ENCODE measurements around the gene C9orf153.

DNA sequence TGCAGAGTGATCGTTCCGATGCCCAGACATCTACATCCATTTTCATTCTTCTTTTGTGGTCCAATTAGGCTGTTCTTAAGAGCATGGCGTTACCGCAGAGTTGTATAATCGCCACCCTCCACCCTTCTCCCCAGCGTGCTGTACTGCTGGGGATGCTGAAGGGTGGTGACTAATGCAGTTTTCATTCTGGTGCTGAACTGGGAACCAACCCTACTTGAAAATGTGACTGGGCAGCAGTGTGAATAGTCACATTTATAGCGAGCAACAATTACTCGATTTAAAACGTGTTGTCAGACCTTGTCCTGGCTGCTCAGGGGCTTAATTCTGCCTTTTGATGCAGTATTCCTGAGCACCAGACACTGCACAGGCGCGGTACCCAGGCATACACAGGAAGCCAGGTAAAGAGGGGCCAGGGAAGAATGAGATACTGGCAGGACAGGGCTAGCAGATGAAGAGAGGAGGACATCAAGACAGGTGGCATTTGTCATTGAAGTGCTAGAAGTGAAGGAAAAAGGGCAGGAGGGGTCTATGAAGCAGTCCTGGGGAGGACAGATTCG, 23.6 kb upstream of the C9orf153 start:
- TF ChIP-seq, protein P1, sequence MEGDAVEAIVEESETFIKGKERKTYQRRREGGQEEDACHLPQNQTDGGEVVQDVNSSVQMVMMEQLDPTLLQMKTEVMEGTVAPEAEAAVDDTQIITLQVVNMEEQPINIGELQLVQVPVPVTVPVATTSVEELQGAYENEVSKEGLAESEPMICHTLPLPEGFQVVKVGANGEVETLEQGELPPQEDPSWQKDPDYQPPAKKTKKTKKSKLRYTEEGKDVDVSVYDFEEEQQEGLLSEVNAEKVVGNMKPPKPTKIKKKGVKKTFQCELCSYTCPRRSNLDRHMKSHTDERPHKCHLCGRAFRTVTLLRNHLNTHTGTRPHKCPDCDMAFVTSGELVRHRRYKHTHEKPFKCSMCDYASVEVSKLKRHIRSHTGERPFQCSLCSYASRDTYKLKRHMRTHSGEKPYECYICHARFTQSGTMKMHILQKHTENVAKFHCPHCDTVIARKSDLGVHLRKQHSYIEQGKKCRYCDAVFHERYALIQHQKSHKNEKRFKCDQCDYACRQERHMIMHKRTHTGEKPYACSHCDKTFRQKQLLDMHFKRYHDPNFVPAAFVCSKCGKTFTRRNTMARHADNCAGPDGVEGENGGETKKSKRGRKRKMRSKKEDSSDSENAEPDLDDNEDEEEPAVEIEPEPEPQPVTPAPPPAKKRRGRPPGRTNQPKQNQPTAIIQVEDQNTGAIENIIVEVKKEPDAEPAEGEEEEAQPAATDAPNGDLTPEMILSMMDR (conservative IDR thresholded peaks at IDR 0.05), result no peak
- no peak for TF ChIP-seq ZFX (IDR thresholded peaks at IDR 0.05)
